NCI-H2107 treated with DMSO at 0.1 percent for 48 hours (cell line): ENCODE data around the gene FOXRED1.
"Not testable (repeated sequence)": the region's sequence is repeated elsewhere in the genome, so short reads cannot be mapped to it uniquely, and the experiment has no call there.

Experiments
- DNase-seq: peaks from one replicate; lab custom pipeline; 2025; ENCODE audit not compliant: unreplicated experiment; lab: John Stamatoyannopoulos, UW

The FOXRED1 gene

GRCh38 chr11:126268708-126269579 lies at the start of gene FOXRED1, which contains the start of gene SRPRA:
Gene FOXRED1, plus strand, starts transcription at chr11:126269154. Its CDS starts 53 bp downstream, at chr11:126269207.
Gene SRPRA, minus strand, starts transcription at chr11:126268895. Its CDS starts 91 bp downstream, at chr11:126268804.
- peak; percentile 84 for DNase-seq

- no peak for DNase-seq
Measured at GRCh38 chr11:126219547-126219946, 49.4 kb upstream of the FOXRED1 start.

- DNase-seq = no peak
Measured at GRCh38 chr11:126224647-126225294, 44.2 kb upstream of the FOXRED1 start.

- no peak for DNase-seq
Measured at GRCh38 chr11:126225295-126225665, 43.7 kb upstream of the FOXRED1 start.

GRCh38 chr11:126226334-126227084 lies 42.4 kb upstream of the FOXRED1 start:
- DNase-seq = no peak

- DNase-seq = no peak
Measured at GRCh38 chr11:126229858-126230540, 39.0 kb upstream of the FOXRED1 start.

GRCh38 chr11:126231725-126232459 lies 37.1 kb upstream of the FOXRED1 start:
- DNase-seq = no peak

- no peak for DNase-seq
Measured at GRCh38 chr11:126232683-126233082, 36.3 kb upstream of the FOXRED1 start.

- DNase-seq = no peak
Measured at GRCh38 chr11:126233391-126233790, 35.6 kb upstream of the FOXRED1 start.

GRCh38 chr11:126246636-126247035 lies 22.3 kb upstream of the FOXRED1 start:
- DNase-seq = no peak

- no peak for DNase-seq
Measured at GRCh38 chr11:126253265-126253664, 15.7 kb upstream of the FOXRED1 start.

- no peak for DNase-seq
Measured at GRCh38 chr11:126254819-126255218, 14.1 kb upstream of the FOXRED1 start.

- DNase-seq = not testable (repeated sequence)
Measured at GRCh38 chr11:126255507-126255906, 13.4 kb upstream of the FOXRED1 start.

GRCh38 chr11:126256216-126256615 lies 12.7 kb upstream of the FOXRED1 start:
- DNase-seq = no peak

GRCh38 chr11:126257144-126257543 lies 11.8 kb upstream of the FOXRED1 start:
- no peak for DNase-seq

GRCh38 chr11:126257764-126258163 lies 11.2 kb upstream of the FOXRED1 start:
- DNase-seq = no peak

GRCh38 chr11:126262216-126262615 lies 6.7 kb upstream of the FOXRED1 start:
- no peak for DNase-seq

- DNase-seq = no peak
Measured at GRCh38 chr11:126263489-126263888, 5.5 kb upstream of the FOXRED1 start.

GRCh38 chr11:126265811-126266210 lies 3.1 kb upstream of the FOXRED1 start:
- no peak for DNase-seq

GRCh38 chr11:126267650-126268049 lies 1.3 kb upstream of the FOXRED1 start:
- no peak for DNase-seq
